ENCODE data around the gene CRMP1. TPM values are rescaled to one million over a fixed set of nuclear protein-coding genes. Genes with fewer than 3 reads are reported as not detected.

The CRMP1 gene
- total and polyA plus RNA-seq, 2 donors (not counting 3 experiments of a cell fraction or from before 2014, with no cell fraction given), result 0.06 TPM; not detected in 1

DNA sequence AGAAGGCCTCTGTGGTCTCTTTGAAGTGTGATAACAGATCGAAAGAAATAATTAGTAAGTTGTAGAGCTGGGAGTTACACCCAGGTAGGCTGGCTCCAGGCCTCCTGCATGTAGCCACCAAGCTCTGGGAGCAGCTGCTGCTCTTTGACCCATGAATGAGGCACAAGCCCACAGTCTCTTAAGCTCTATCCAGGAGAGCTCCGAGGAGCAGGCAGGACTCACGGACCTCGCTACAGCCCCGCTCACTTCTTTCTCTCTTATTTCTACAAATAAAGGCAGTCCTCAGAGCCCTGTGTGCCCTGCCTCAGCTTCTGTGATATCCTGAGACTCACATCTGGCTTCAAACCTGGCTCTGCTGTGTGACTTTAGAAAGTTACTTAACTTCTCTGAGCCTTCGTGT is 95.0 kb downstream of the CRMP1 start:
- CTCF ChIA-PET, result interaction anchor here (1.8 kb wide), 1 partner anchor 15 kb away, joined by 6 read pairs; no protein-coding TSS in a partner anchor
- BruUV-seq (replicated peaks), result no TSS peak
- H3K4me3 ChIP-seq (replicated peaks in 1 of 3; ENCODE audit: insufficient read depth in 1 of 3, low read depth in 1 of 3, low read length in 3 of 3), result no peak overlapping the region
- no peak for DNase-seq (ENCODE audit: low read depth, low spot score)
- intact Hi-C loops (cut with micrococcal nuclease), result loop anchor here (10.0 kb wide), 1 partner anchor 163 kb away; no protein-coding TSS in a partner anchor
- H2AFZ ChIP-seq (ENCODE audit: low read depth, low read length), result no peak overlapping the region
- POLR2A ChIA-PET, result no interaction called here
- peaks cover 0 to 17% of the 10 kb centered on the region in 2 experiments for H3K36me3 ChIP-seq (ENCODE audit: control insufficient read depth in 2 of 2, extremely low read depth in 1 of 2, insufficient read depth in 2 of 2, low read length in 2 of 2)
- dilution Hi-C loops (cut with MboI; ENCODE audit: extremely low pct_ligation_motif_present, low sequenced_read_pairs), result no loop called here
- H3K27ac ChIP-seq (ENCODE audit: insufficient read depth, low read depth, low read length), result no peak overlapping the region
- H3K79me2 ChIP-seq (ENCODE audit: control insufficient read depth, insufficient read depth, low read length), result no peaks in the 10 kb centered on the region
- no peak overlapping the region for H3K4me2 ChIP-seq (ENCODE audit: insufficient read depth, low read length)
- no peaks in the 10 kb centered on the region for H4K20me1 ChIP-seq (replicated peaks; ENCODE audit: control insufficient read depth, extremely low read depth, insufficient read depth, low read length)
- H3K4me1 ChIP-seq (ENCODE audit: control insufficient read depth, extremely low read depth, insufficient read depth, low read length), result no peaks in the 10 kb centered on the region
- H3K9ac ChIP-seq (replicated peaks; ENCODE audit: extremely low read depth, insufficient read depth, low read length), result no peak overlapping the region
- H3K9me1 ChIP-seq (replicated peaks; ENCODE audit: control insufficient read depth, extremely low read depth, insufficient read depth, low read length), result no peaks in the 10 kb centered on the region
- no peak for TF ChIP-seq FOS (IDR thresholded peaks at IDR 0.05; ENCODE audit: borderline replicate concordance, insufficient read depth, low read length)
- no peak for TF ChIP-seq POLR2A (IDR thresholded peaks at IDR 0.05; ENCODE audit: low read depth, low read length)
- no peak for TF ChIP-seq GATA2 (IDR thresholded peaks at IDR 0.05; ENCODE audit: insufficient read depth, insufficient read length, low read depth, low read length)
- TF ChIP-seq, protein P1, sequence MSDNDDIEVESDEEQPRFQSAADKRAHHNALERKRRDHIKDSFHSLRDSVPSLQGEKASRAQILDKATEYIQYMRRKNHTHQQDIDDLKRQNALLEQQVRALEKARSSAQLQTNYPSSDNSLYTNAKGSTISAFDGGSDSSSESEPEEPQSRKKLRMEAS (IDR thresholded peaks at IDR 0.05; ENCODE audit: insufficient read depth, insufficient read length), result no peak
- TF ChIP-seq, protein P2, sequence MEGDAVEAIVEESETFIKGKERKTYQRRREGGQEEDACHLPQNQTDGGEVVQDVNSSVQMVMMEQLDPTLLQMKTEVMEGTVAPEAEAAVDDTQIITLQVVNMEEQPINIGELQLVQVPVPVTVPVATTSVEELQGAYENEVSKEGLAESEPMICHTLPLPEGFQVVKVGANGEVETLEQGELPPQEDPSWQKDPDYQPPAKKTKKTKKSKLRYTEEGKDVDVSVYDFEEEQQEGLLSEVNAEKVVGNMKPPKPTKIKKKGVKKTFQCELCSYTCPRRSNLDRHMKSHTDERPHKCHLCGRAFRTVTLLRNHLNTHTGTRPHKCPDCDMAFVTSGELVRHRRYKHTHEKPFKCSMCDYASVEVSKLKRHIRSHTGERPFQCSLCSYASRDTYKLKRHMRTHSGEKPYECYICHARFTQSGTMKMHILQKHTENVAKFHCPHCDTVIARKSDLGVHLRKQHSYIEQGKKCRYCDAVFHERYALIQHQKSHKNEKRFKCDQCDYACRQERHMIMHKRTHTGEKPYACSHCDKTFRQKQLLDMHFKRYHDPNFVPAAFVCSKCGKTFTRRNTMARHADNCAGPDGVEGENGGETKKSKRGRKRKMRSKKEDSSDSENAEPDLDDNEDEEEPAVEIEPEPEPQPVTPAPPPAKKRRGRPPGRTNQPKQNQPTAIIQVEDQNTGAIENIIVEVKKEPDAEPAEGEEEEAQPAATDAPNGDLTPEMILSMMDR (IDR thresholded peaks at IDR 0.05; ENCODE audit: extremely low read depth in 1 of 2, insufficient read depth in 1 of 2, low read depth in 1 of 2, low read length in 2 of 2), result no peak
- TF ChIP-seq MYC (IDR thresholded peaks at IDR 0.05; ENCODE audit: low read depth, low read length), result no peak
- TF ChIP-seq POLR2AphosphoS5 (IDR thresholded peaks at IDR 0.05; ENCODE audit: insufficient read depth, low read depth, low read length), result no peak
- TF ChIP-seq EZH2 (IDR thresholded peaks at IDR 0.05; ENCODE audit: borderline replicate concordance, low read depth, low read length, severe bottlenecking), result no peak
- no peak for TF ChIP-seq JUN (IDR thresholded peaks at IDR 0.05; ENCODE audit: borderline replicate concordance, insufficient read depth, insufficient read length, low read depth)
- FAIRE-seq, result no peak
- no peaks in the 10 kb centered on the region for H3K27me3 ChIP-seq (ENCODE audit: control insufficient read depth in 2 of 2, insufficient read depth in 2 of 2, low read length in 2 of 2)
- H3K9me3 ChIP-seq (replicated peaks; ENCODE audit: control insufficient read depth, insufficient read depth, low read length), result no peaks in the 10 kb centered on the region
